HK-2 (cell line): ENCODE measurements around the gene SMARCB1.
A peak's percentile ranks its signal among the peaks of the same experiment; 100 is the strongest.

Experiments used
- DNase-seq: peaks from one replicate; pipeline ENCODE4 v3.0.0-alpha.2; 2018; ENCODE audit not compliant: unreplicated experiment

The SMARCB1 gene

GRCh38 chr22:23831781-23832180, 45.0 kb downstream of the SMARCB1 start:
- DNase-seq, result no peak

- no peak for DNase-seq
Observed at GRCh38 chr22:23832226-23833016, 45.7 kb downstream of the SMARCB1 start.

DNA sequence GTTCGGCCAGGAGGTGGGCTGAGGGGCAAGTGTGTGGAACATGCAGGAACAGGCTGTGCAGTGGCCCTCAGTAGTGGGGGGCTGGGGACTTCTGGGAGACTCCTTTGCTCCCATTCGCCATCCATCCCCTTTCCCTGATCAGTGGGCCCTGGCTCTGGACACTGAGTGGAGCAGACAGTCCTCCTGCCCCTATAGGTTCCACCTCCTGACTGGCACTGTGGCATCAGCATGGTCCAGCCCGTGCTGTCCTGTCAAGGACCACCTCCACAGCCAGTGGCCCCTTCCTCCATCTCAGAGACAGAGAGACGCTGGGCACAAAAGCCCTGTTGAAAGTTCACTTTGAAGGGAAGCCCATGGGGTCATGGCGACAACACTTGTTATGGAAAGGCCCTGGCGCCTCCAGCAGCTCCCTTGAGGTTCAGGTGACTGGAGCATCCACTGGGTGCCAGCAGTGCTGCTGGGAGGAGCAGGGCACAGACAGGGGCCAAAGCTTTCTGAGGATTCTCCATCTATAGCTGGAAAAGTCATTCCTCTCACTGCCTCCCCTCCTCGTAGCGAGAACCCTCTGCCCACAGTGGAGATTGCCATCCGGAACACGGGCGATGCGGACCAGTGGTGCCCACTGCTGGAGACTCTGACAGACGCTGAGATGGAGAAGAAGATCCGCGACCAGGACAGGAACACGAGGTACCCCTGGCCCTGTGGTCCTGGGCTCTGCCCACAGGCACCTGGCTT, 46.4 kb downstream of the SMARCB1 start:
- no peak for DNase-seq

DNA sequence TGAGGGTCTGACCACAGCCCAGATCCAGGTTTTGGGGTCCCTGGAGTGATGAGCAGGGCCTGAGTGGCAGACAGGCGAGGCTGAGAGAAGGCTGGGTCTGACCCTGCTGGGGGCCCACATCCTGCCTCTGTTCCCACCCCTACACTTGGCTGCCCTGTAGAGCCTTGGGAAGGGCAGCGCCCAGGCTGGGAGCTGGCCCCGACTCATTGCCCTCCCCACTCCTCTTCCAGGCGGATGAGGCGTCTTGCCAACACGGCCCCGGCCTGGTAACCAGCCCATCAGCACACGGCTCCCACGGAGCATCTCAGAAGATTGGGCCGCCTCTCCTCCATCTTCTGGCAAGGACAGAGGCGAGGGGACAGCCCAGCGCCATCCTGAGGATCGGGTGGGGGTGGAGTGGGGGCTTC, 47.1 kb downstream of the SMARCB1 start:
- DNase-seq, result no peak

DNA sequence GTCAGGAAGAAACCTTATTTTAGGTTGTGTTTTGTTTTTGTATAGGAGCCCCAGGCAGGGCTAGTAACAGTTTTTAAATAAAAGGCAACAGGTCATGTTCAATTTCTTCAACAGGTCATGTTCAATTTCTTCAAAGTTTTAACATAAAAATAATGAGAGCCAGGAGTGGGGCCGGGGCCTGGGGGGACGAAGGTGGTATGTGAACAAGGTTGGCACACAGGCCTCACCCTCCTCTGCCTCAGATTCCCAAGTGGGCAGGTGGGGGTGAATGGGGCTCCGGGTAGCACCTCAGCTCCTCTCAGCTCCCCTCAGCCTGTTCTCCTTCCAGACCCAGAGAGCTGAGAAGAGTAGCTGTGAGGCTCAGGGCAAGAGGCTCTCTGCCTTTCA, 47.6 kb downstream of the SMARCB1 start:
- no peak for DNase-seq

DNA sequence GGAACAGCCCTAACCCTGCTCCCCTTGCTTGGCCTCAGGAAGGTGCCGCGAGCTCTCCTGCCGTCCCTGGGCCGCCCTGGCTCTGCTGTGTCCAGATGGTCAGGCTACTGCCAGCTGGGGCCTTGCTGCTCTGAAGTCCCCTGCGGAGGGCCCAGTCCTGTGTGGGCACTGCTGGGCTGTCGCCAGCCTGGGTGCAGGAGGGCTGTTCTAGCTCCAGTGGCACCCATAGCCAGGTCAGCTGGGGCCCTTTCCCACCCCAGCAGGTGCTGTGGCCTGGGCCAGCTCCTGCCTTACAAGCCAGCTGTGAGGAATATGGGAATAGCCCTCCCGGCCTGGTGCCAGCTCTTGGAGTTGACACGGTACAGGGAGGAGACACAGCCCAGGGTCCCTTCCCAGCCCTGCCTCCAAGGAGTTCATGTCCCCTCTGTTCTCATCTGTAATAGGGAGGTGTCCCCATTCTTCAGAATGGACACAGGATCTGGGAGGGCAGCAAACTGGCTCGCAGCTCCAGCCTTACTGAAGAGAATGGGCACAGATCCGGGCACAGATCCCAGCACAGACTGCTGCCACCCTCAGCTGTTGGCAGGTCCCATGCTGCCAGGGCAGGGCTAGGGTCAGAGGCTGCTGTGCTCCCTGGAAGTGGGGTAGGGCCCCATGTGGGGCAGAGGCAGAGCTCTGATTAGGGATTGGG, 48.2 kb downstream of the SMARCB1 start:
- DNase-seq, result no peak

GRCh38 chr22:23835484-23836144, 48.8 kb downstream of the SMARCB1 start:
- no peak for DNase-seq

DNA sequence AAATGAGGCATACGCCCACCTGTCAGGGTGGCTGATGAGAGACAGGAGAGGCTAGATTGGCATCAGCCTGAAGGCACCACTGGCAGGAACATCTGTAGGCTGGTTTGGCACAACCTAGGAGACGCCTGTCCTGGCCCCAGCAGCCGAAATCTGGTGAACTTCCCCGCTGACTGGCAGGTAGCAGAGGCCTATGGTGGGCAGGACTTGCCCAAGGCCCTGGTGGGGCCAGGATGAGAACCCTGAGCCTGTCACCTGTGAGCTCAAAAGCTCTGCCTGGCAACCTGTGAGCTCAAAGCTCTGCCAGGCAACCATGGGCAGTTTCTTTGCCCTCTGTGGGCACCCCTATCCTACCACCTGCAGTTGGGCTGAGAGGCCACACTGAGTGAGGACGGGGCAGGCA, 49.5 kb downstream of the SMARCB1 start:
- DNase-seq, result no peak

- no peak for DNase-seq
Observed at GRCh38 chr22:23836692-23837495, 50.1 kb downstream of the SMARCB1 start.

- DNase-seq, result no peak
Observed at GRCh38 chr22:23837496-23837859, 50.7 kb downstream of the SMARCB1 start.

GRCh38 chr22:23837911-23838680, 51.3 kb downstream of the SMARCB1 start:
- no peak for DNase-seq

DNA sequence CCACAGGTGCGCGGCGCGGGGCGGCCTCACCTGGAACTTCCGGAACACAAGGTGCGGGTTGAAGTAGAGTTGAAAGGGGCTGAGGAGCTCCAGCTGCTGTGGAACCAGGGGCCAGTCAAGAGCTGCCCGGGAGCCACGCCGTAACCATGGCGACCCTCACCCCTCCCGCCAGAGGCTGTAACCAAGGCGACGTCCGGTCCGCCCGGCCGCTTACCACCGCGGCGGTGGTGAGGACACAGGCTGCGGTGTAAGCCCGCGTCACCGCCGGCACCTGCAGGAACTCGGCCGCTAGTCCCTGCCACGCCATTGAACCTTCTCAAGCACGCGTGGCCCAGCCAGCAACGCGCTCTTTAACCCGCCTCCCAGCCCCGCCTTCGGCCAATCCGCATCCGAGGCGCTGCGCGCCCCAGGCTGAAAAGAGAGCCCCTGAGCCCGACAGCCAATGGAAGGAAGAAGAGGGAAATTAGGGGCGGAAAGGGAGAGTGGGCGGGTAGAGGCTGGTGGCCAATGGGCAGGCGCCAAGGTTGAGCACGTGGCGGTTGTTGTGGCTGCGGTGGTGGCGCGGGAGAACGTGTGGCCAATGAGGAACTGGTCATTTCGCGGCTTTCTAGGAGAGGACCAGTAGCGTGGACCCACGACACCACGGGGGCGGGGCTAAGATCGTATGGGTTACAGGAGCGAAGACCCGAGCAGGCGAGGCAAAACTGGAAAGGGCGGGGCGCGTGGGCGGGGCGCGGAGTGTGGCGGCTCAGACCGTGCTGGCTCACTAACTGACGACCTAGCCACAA, 52.1 kb downstream of the SMARCB1 start, which contains the start of gene DERL3:
Gene DERL3, minus strand, starts transcription at position 326 of the 788 bp plus-strand sequence. Its CDS starts 19 bp downstream, at position 307.
- peak; percentile 99 for DNase-seq

DNA sequence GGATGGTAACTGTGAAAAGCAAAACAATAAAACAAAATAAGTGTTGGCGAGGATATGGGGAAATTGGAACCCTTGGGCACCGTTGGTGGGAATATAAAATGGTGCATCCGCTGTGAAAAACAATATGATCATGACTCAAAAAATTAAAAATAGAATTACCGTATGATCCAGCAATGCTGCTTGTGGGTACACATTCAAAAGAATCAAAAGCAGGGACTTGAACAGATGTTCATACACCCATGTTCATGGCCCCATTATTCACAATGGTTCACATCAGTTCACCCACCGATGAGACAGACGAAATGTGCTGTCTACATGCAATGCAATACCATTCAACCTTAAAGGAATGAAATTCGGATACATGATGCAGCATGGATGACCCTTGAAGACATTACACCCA, 53.3 kb downstream of the SMARCB1 start:
- no peak for DNase-seq

GRCh38 chr22:23841292-23841691, 54.5 kb downstream of the SMARCB1 start:
- DNase-seq, result no peak

DNA sequence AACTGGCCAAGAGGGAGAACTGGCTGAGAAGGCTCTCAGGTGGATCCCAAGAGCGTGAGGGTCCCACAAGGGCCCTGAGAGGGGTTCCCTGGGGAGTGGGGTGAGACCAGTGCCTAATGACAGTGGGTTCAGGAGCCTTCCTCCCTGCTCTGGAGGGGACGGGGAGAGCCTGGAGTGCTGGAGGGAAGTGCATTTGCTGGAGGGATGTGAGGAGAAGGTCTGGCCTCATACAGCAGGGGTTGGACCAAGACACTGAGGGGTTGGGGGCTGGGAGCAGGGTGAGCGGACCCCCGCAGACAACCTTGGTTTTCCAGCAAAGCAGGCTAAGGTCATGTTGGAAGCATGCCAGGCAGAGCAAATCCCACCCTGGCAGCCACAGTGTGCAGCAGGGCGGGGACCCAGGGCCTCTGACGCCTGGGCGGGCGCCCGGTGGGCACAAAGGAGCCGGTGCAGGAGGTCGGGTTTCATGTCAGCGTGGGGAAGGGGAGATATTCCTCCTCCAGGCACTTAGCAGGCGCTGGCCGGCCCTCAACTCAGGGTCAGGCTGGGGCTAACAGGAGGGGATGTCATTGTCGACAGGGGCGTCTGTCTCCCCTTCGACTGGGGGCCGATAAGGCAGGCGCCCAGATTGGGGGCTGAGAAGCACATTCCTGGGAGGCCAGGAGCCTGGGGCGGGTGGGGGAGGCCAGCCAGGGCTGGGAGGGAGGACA, 55.1 kb downstream of the SMARCB1 start:
- no peak for DNase-seq

DNA sequence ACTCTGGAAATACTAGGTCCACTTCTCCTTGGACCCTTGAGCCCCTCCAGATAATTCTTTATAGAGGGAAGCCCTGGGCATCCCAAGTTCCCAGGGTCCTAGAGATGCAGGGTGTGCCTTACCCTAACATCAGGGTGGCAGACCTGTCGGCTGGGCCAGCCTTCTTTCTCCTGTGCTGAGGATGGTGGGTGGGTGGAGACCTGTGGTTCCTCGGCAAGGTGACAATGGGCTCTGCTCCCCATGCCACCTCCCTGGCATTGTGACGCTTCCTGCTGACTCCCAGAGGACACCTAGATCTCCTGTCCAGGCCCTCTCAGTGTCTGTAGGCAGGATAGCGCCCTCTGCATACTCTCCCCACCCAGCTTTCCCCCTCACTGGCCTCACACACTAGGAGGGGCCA, 55.8 kb downstream of the SMARCB1 start:
- DNase-seq, result no peak

DNA sequence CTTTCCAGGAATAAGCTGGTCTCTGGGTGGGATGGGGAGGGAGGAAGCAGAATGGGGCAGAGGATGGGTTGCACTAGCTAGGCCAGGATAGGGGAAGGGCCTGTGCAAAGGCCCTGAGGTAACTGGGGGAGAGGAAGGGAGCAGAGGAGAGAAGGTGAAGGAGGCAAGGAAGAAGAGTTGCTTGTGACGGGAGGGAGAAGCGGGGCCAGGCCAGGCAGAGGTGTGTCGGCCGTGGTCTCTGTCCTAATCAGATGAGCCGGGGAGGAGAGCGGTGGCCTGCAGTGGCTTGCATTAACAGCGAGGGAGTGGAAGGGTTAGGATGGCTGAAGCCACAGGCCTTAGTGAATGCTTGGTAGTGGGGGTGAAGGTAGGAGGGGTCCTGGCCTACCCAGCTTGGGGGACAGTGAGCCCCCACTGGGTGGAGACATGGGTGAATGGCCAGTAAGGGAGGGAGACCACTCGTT, 58.0 kb downstream of the SMARCB1 start:
- no peak for DNase-seq

GRCh38 chr22:23845265-23846080, 58.7 kb downstream of the SMARCB1 start:
- DNase-seq, result no peak
